ENCODE results near the gene APBA2. TPM values are rescaled to one million over a fixed set of nuclear protein-coding genes. Genes with fewer than 3 reads are reported as not detected.
"Not testable (repeated sequence)": the region's sequence is repeated elsewhere in the genome, so short reads cannot be mapped to it uniquely, and the experiment has no call there.

Gene APBA2
- total and polyA plus RNA-seq, 2 of the 13 experiments (the other 11 are each of a cell fraction or from before 2014, with no cell fraction given) = 0.62 to 2.3 TPM

DNA sequence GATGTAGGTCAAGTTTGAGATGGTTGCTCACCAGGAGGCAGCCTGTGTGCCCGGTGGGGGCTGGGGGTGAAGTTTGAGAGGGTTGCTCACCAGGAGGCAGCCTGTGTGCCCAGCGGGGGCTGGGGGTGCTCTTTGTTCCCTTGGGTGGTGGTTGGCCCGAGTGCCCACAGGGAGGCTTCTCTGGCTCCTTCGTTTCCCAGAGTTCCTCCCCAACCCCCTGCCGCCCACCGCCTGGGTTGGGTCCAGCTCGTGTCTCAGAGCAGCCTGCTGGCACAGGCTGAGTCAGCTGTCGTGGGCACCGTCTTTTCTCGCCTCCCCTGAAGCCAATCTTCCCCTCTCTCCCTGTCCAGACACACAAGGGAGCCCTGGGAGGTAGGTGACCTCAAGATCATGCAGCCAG lies 3.1 kb downstream of the APBA2 start (continued):
- TF ChIP-seq E2F2 (CRISPR knock-in tag; IDR thresholded peaks at IDR 0.05; ENCODE audit: borderline replicate concordance) = no peak

DNA sequence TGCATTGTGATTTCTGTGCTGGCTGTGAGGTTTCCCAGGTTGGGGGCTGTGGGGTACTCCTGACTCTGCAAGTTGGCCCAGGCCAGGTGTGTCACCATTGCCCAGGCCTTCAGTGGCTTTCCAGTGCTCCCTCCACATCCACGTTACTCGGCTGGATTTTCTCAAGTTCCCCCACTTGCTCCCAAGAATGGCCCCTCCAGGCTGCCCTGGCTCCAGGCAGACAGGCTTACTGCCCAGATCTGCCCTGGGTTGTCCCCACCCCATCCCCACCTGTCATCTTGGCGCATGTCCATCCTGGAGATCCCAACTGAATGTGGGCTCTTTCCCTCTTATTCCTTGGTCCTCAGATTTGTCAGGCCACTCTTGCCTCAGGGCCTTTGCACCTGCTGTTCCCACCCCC lies 3.6 kb downstream of the APBA2 start:
- intact Hi-C loops (cut with micrococcal nuclease; ENCODE audit: unreplicated experiment) = no loop called here
- H3K4me2 ChIP-seq (ENCODE audit: low read depth, low read length) = no peak overlapping the region
- peaks cover 3 to 27% of the 10 kb centered on the region in 2 experiments; a peak in 3 of 5 replicates for H3K27me3 ChIP-seq (ENCODE audit: control insufficient read depth in 1 of 2, insufficient read depth in 2 of 2, low read length in 2 of 2)
- H3K4me1 ChIP-seq (ENCODE audit: insufficient read depth, low read length) = peaks cover 24% of the 10 kb centered on the region
- CTCF ChIA-PET (ENCODE audit: low intra/inter-chr PET ratio, low total read pairs) = no interaction called here
- H3K27ac ChIP-seq (ENCODE audit: extremely low read length, insufficient read depth, low read length) = no peak overlapping the region
- 53% methylated on average over 3 of the region's 3 CpGs for WGBS (ENCODE audit: low lambda C conversion rate)
- H3K36me3 ChIP-seq (replicated peaks in 1 of 2; ENCODE audit: control insufficient read depth in 1 of 2, insufficient read depth in 2 of 2, low read length in 2 of 2) = no peaks in the 10 kb centered on the region
- H3K79me2 ChIP-seq (ENCODE audit: insufficient read depth, low read length) = no peaks in the 10 kb centered on the region
- in situ Hi-C loops (cut with HindIII; ENCODE audit: extremely low pct_ligation_motif_present, low pct_unique_long_range_greater_than_20kb) = no loop called here
- ATAC-seq (no peak), DNase-seq (ENCODE audit: low spot score) (no peak), FAIRE-seq (no peak)
- no peaks in the 10 kb centered on the region for H4K20me1 ChIP-seq (ENCODE audit: insufficient read depth, low read length)
- H3K4me3 ChIP-seq (replicated peaks in 1 of 3; ENCODE audit: insufficient read depth in 1 of 3, low read depth in 2 of 3, low read length in 3 of 3) = no peak overlapping the region
- no peak overlapping the region for H2AFZ ChIP-seq (ENCODE audit: low read length)
- no peak for TF ChIP-seq ZNF12 (CRISPR knock-in tag; IDR thresholded peaks at IDR 0.05)
- H3K9me3 ChIP-seq (ENCODE audit: low read length) = no peaks in the 10 kb centered on the region
- H3K9ac ChIP-seq (ENCODE audit: insufficient read depth, low read depth, low read length) = no peak overlapping the region
- BruUV-seq (replicated peaks) = no TSS peak
- POLR2A ChIA-PET = no interaction called here

DNA sequence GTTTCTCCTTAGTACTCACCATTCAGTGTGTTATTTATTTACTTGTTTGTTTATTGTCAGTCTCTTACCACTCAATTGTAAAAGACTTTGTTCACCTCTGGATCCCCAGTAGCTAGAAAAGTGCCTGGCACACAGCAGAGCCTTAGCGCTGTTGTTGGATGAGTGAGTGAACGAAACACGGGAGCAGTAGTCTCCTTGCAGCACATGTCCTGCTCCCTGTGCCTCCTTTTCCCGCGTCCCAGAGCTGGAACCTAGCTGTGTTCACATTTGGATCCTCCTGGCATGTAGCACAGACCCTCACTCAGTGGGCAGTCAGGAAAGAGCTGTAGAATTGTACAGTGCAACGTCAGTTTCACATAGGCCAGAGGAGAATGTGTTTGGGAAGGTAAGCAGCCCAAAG lies 4.1 kb downstream of the APBA2 start:
- H3K9ac ChIP-seq (ENCODE audit: insufficient read depth, low read depth, low read length); H3K36me3 ChIP-seq (replicated peaks in 1 of 2; ENCODE audit: control insufficient read depth in 1 of 2, insufficient read depth in 2 of 2, low read length in 2 of 2); BruUV-seq (replicated peaks); CTCF ChIA-PET (ENCODE audit: low intra/inter-chr PET ratio, low total read pairs); POLR2A ChIA-PET; DNase-seq (ENCODE audit: low spot score); H4K20me1 ChIP-seq (ENCODE audit: insufficient read depth, low read length); FAIRE-seq; H3K27ac ChIP-seq (ENCODE audit: extremely low read length, insufficient read depth, low read length); in situ Hi-C loops (cut with HindIII; ENCODE audit: extremely low pct_ligation_motif_present, low pct_unique_long_range_greater_than_20kb); H3K79me2 ChIP-seq (ENCODE audit: insufficient read depth, low read length); H2AFZ ChIP-seq (ENCODE audit: low read length); H3K4me2 ChIP-seq (ENCODE audit: low read depth, low read length); H3K4me3 ChIP-seq (replicated peaks in 1 of 3; ENCODE audit: insufficient read depth in 1 of 3, low read depth in 2 of 3, low read length in 3 of 3); intact Hi-C loops (cut with micrococcal nuclease; ENCODE audit: unreplicated experiment); ATAC-seq; H3K9me3 ChIP-seq (ENCODE audit: low read length): not testable (repeated sequence)
- WGBS (ENCODE audit: low lambda C conversion rate) = 56% methylated on average over 4 of the region's 6 CpGs
- Histone ChIP-seq H3K27me3 (ENCODE audit: control insufficient read depth in 1 of 2, insufficient read depth in 2 of 2, low read length in 2 of 2) (peaks cover 3 to 25% of the 10 kb centered on the region in 2 experiments; a peak in 3 of 5 replicates), H3K4me1 (ENCODE audit: insufficient read depth, low read length) (peaks cover 19% of the 10 kb centered on the region)

GRCh38 chr15:28890291-28890690 lies 4.5 kb downstream of the APBA2 start:
- CTCF ChIA-PET (ENCODE audit: low intra/inter-chr PET ratio, low total read pairs); H3K9ac ChIP-seq (ENCODE audit: insufficient read depth, low read depth, low read length); H3K4me3 ChIP-seq (replicated peaks in 1 of 3; ENCODE audit: insufficient read depth in 1 of 3, low read depth in 2 of 3, low read length in 3 of 3); ATAC-seq; BruUV-seq (replicated peaks); H4K20me1 ChIP-seq (ENCODE audit: insufficient read depth, low read length); H3K4me2 ChIP-seq (ENCODE audit: low read depth, low read length); DNase-seq (ENCODE audit: low spot score); H3K9me3 ChIP-seq (ENCODE audit: low read length); H3K27ac ChIP-seq (ENCODE audit: extremely low read length, insufficient read depth, low read length); FAIRE-seq; H3K79me2 ChIP-seq (ENCODE audit: insufficient read depth, low read length); in situ Hi-C loops (cut with HindIII; ENCODE audit: extremely low pct_ligation_motif_present, low pct_unique_long_range_greater_than_20kb); H2AFZ ChIP-seq (ENCODE audit: low read length); POLR2A ChIA-PET; H3K36me3 ChIP-seq (replicated peaks in 1 of 2; ENCODE audit: control insufficient read depth in 1 of 2, insufficient read depth in 2 of 2, low read length in 2 of 2); intact Hi-C loops (cut with micrococcal nuclease; ENCODE audit: unreplicated experiment): not testable (repeated sequence)
- Histone ChIP-seq H3K4me1 (ENCODE audit: insufficient read depth, low read length) (peaks cover 14% of the 10 kb centered on the region), H3K27me3 (ENCODE audit: control insufficient read depth in 1 of 2, insufficient read depth in 2 of 2, low read length in 2 of 2) (peaks cover 3 to 21% of the 10 kb centered on the region in 2 experiments; a peak in 3 of 5 replicates)
- WGBS (ENCODE audit: low lambda C conversion rate) = 33% methylated on average over 4 of the region's 4 CpGs

Data from HepG2 (cell line).